Measurements from ENCODE around the gene SLC36A1.

The SLC36A1 gene

DNA sequence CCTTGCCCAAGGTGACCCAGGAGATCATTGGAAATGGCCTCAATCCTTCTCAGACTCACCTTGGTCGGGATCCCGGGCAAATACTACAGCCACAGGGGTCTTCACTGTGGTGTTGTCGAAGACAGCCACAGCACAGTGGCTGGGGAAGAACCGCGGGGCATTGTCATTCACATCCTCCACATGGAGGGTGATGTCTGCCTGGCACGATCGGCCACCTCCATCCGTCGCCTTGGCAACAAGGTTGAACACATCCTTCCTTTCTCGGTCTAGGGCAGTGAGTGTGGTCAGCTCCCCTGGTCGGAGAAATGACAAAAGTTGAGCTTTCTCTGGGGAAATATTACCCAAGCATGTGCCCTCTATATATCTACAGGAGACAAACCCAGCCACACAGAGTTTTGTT, 86.9 kb downstream of the SLC36A1 start:
- no peak for DNase-seq (ENCODE audit: low read depth)

- no peak for DNase-seq (ENCODE audit: low read depth)
Measured at GRCh38 chr5:151537044-151537443, 89.6 kb downstream of the SLC36A1 start.

- no peak for DNase-seq (ENCODE audit: low read depth)
Measured at GRCh38 chr5:151541571-151541970, 94.2 kb downstream of the SLC36A1 start.
